Gastroesophageal sphincter (tissue), 4 donors: Measurements from ENCODE around the gene ACYP1. TPM values are rescaled to one million over a fixed set of nuclear protein-coding genes. Genes with fewer than 3 reads are reported as not detected.

Source experiments
- ATAC-seq: fragments of 150-250 bp; one replicate; pipeline ENCODE4 v1.9.1; 2016; ENCODE audit warnings: mild to moderate bottlenecking, moderate library complexity
- H3K27ac ChIP-seq, 4 donors: fragments of 200-600 bp; sonication (generic) in 3 of 4; 1 replicate in 3 of 4; 2 replicates in 1 of 4; pipeline ENCODE4 v1.5.1; 2016 to 2019
- H3K27me3 ChIP-seq: fragments of 200-600 bp; sonication (generic); one replicate; pipeline ENCODE4 v1.5.1; 2019
- H3K36me3 ChIP-seq, 2 donors: fragments of 200-600 bp; sonication (generic); one replicate each; pipeline ENCODE4 v1.5.1; 2019; ENCODE audit warnings: control low read depth in 1 of 2
- H3K4me1 ChIP-seq, 3 donors: fragments of 200-600 bp; sonication (generic); 1 replicate in 2 of 3; 2 replicates in 1 of 3; pipeline ENCODE4 v1.5.1; 2016 to 2019; ENCODE audit warnings: control low read depth in 2 of 3
- H3K4me3 ChIP-seq, 2 donors: fragments of 200-600 bp; sonication (generic); one replicate each; pipeline ENCODE4 v1.5.1; 2019; ENCODE audit warnings: mild to moderate bottlenecking in 1 of 2, moderate library complexity in 1 of 2
- H3K9me3 ChIP-seq, 3 donors: fragments of 200-600 bp; sonication (generic); one replicate each; pipeline ENCODE4 v1.5.1; 2017 to 2019; ENCODE audit warnings: control low read depth in 2 of 3
- CTCF ChIP-seq, 4 experiments: fragments of 200-600 bp in 2 of 4; fragments of 450-650 bp in 2 of 4; sonication (generic) in 1 of 4; IDR thresholded peaks; one replicate each; pipeline ENCODE4 v1.5.1; 2017 to 2019; ENCODE audit warnings: antibody characterized with exemption in 4 of 4, mild to moderate bottlenecking in 2 of 4, moderate library complexity in 2 of 4
- EP300 ChIP-seq: sonication (generic); formaldehyde crosslinking; IDR thresholded peaks from one replicate; pipeline ENCODE4 v1.6.1; 2017; ENCODE audit warnings: antibody characterized with exemption, mild to moderate bottlenecking
- POLR2A ChIP-seq, 2 donors: fragments of 450-650 bp; IDR thresholded peaks; one replicate each; pipeline ENCODE4 v1.6.1; 2017; ENCODE audit warnings: antibody characterized with exemption in 2 of 2, mild to moderate bottlenecking in 2 of 2, moderate library complexity in 1 of 2
- POLR2AphosphoS5 ChIP-seq: sonication (generic); formaldehyde crosslinking; IDR thresholded peaks from one replicate; pipeline ENCODE4 v1.6.1; 2017; ENCODE audit warnings: antibody characterized with exemption
- WGBS, 2 donors: methylation state at CpG; one replicate each; pipeline ENCODE4 v1.1.5; 2018; ENCODE audit warnings: low coverage in 1 of 2; 5-methylcytosine and 5-hydroxymethylcytosine counted together
- total RNA-seq, 4 donors: library from RNA; depleted of rRNA; stranded (reverse); fragments of >200 nt; gene quantifications; one replicate each; pipeline ENCODE4 v1.1.0, GENCODE V29; 2016

The ACYP1 gene
- total RNA-seq, 4 donors from 2014 or later: 13.8 to 20.8 (median 17.1) TPM

GRCh38 chr14:75042035-75042434, 21.8 kb downstream of the ACYP1 start:
- peaks cover 0 to 43% of the 10 kb centered on the region in 2 donors for H3K36me3 ChIP-seq
- H3K27me3 ChIP-seq: no peaks in the 10 kb centered on the region
- no peaks in the 10 kb centered on the region for H3K9me3 ChIP-seq
- no peak overlapping the region for H3K27ac ChIP-seq
- no peak overlapping the region for H3K4me3 ChIP-seq
- TF ChIP-seq CTCF (IDR thresholded peaks at IDR 0.05) (no peak), POLR2A (IDR thresholded peaks at IDR 0.05) (no peak), EP300 (no peak), POLR2AphosphoS5 (no peak)
- no peak for ATAC-seq
- peaks cover 0 to 33% (median 3%) of the 10 kb centered on the region in 3 donors for H3K4me1 ChIP-seq
- WGBS, 2 donors: 50 to 63% methylated on average over 4 to 6 of the region's 6 CpGs

- Histone ChIP-seq H3K36me3 (peaks cover 0 to 47% of the 10 kb centered on the region in 2 donors), H3K9me3 (no peaks in the 10 kb centered on the region), H3K4me3 (no peak overlapping the region), H3K4me1 (peaks cover 0 to 33% (median 3%) of the 10 kb centered on the region in 3 donors), H3K27ac (no peak overlapping the region), H3K27me3 (no peaks in the 10 kb centered on the region)
- TF ChIP-seq POLR2AphosphoS5 (no peak), CTCF (IDR thresholded peaks at IDR 0.05) (no peak), POLR2A (IDR thresholded peaks at IDR 0.05) (no peak)
- 79 to 92% methylated on average over 3 to 4 of the region's 4 CpGs for WGBS, 2 donors
- ATAC-seq: no peak
These were observed 22.2 kb downstream of the ACYP1 start for GRCh38 chr14:75041613-75042012.

GRCh38 chr14:75040959-75041358, 22.9 kb downstream of the ACYP1 start:
- no peak for ATAC-seq
- TF ChIP-seq POLR2A (IDR thresholded peaks at IDR 0.05) (no peak), POLR2AphosphoS5 (no peak), CTCF (IDR thresholded peaks at IDR 0.05) (no peak), EP300 (no peak)
- H3K27ac ChIP-seq: no peak overlapping the region
- WGBS, 2 donors: 69 to 100% methylated on average over 1 to 2 of the region's 2 CpGs
- no peak overlapping the region for H3K4me3 ChIP-seq
- no peaks in the 10 kb centered on the region for H3K27me3 ChIP-seq
- H3K9me3 ChIP-seq: no peaks in the 10 kb centered on the region
- peaks cover 0 to 53% of the 10 kb centered on the region in 2 donors for H3K36me3 ChIP-seq
- peaks cover 0 to 27% (median 3%) of the 10 kb centered on the region in 3 donors for H3K4me1 ChIP-seq

GRCh38 chr14:75040507-75040906, 23.3 kb downstream of the ACYP1 start:
- Histone ChIP-seq H3K27ac (no peak overlapping the region), H3K4me1 (peaks cover 0 to 22% (median 3%) of the 10 kb centered on the region in 3 donors), H3K4me3 (no peak overlapping the region), H3K9me3 (no peaks in the 10 kb centered on the region), H3K27me3 (no peaks in the 10 kb centered on the region), H3K36me3 (peaks cover 0 to 58% of the 10 kb centered on the region in 2 donors)
- ATAC-seq: peak; percentile 59
- WGBS, 2 donors: 58 to 100% methylated on average over 1 of the region's 1 CpG
- TF ChIP-seq POLR2AphosphoS5: no peak
- no peak for TF ChIP-seq CTCF (IDR thresholded peaks at IDR 0.05)
- no peak for TF ChIP-seq POLR2A (IDR thresholded peaks at IDR 0.05)
- TF ChIP-seq EP300: no peak

GRCh38 chr14:75032939-75033338, 30.9 kb downstream of the ACYP1 start:
- WGBS, 2 donors: 88 to 100% methylated on average over 2 of the region's 2 CpGs
- no peak for ATAC-seq
- no peaks in the 10 kb centered on the region for H3K9me3 ChIP-seq
- H3K27me3 ChIP-seq: no peaks in the 10 kb centered on the region
- no peaks in the 10 kb centered on the region for H3K4me1 ChIP-seq
- H3K27ac ChIP-seq: no peak overlapping the region
- no peak for TF ChIP-seq POLR2AphosphoS5
- peaks cover 0 to 97% of the 10 kb centered on the region in 2 donors for H3K36me3 ChIP-seq
- H3K4me3 ChIP-seq: no peak overlapping the region
